ENCODE results near the gene RTL5.

The RTL5 gene

DNA sequence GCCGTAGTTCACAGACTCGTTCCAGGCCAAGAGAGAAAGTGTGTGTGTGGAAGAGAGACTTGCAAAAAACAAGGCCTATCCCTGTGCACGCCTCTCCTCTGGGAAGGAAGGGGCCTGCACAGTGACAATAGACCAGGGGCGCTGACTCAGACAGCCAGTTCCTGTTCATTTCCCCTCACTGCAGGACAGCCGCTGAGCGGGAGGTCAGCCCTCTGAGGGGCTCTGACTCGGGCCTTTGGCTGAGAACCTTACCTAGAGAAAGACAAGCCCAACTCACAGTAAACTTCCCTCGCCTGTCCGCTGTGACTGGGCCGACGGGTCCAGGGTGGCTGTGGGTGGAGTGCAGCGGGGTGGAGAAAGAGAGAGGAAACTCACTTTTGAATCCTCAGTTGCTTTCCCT is 52.1 kb downstream of the RTL5 start:
- in situ Hi-C loops (cut with MboI; ENCODE audit: low sequenced_read_pairs): no loop called here

DNA sequence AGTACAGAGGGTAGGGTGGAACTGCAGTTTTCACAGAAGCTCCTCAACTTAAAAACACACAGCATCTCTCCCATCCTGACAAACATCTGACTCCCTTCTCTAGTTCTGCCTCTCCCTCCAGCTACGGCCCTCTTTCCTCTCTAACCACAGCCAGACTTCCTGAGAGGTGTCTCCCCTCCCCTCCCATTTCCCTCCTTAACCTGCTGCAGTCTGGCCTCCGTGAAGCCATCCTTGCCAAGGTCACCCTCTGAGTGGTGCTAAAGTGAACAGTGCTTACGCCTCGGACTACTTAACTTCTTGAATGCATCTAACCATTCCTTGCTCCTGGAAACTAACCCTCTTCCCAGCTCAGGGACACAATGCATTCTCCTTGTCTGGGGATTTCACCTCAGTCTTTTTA is 53.3 kb downstream of the RTL5 start:
- in situ Hi-C loops (cut with MboI; ENCODE audit: low sequenced_read_pairs): no loop called here
